AG04450 (cell line): ENCODE data around the gene RAG1. TPM values are rescaled to one million over a fixed set of nuclear protein-coding genes. Genes with fewer than 3 reads are reported as not detected.

Experiments
- CTCF ChIA-PET: fragments of 300-600, 350-600 bp; formaldehyde crosslinking; extraction: SDS; loops from one replicate; lab custom pipeline; 2022; ENCODE audit warnings: antibody characterized with exemption, inconsistent platforms; lab: Charles Lee
- POLR2A ChIA-PET: fragments of 350-600 bp; formaldehyde crosslinking; extraction: SDS; loops from one replicate; lab custom pipeline; 2021; ENCODE audit warnings: antibody characterized with exemption, inconsistent platforms; lab: Yijun Ruan, JAX
- DNase-seq: peaks from one replicate; pipeline ENCODE4 v3.0.0-alpha.2; 2011; ENCODE audit warnings: low read depth, low spot score
- H3K27ac ChIP-seq: one replicate; pipeline ENCODE4 v1.5.1; 2012; ENCODE audit warnings: low read depth, low read length, control low read depth
- H3K27me3 ChIP-seq: one replicate; pipeline ENCODE4 v1.6.0; 2012; ENCODE audit warnings: low read length; ENCODE audit not compliant: control insufficient read depth, insufficient read depth
- H3K4me3 ChIP-seq: 2 replicates; pipeline ENCODE4 v1.5.1; 2011; ENCODE audit warnings: mild to moderate bottlenecking, low read depth, low read length, control low read depth
- H3K9me3 ChIP-seq: 2 replicates; pipeline ENCODE4 v1.5.1; 2012; ENCODE audit warnings: low read length; ENCODE audit not compliant: control insufficient read depth, insufficient read depth
- CTCF ChIP-seq: IDR thresholded peaks from 2 replicates; pipeline ENCODE4 v1.5.1; 2011; ENCODE audit warnings: low read depth, low read length, control low read depth, inconsistent platforms
- polyA plus RNA-seq: library from polyadenylated mRNA; depleted of rRNA; stranded (reverse); fragments of >200 nt; gene quantifications from 2 replicates; pipeline ENCODE4 v1.2.3, GENCODE V29; 2011

The RAG1 gene
- polyA plus RNA-seq, 1 experiment: 0.52 TPM

DNA sequence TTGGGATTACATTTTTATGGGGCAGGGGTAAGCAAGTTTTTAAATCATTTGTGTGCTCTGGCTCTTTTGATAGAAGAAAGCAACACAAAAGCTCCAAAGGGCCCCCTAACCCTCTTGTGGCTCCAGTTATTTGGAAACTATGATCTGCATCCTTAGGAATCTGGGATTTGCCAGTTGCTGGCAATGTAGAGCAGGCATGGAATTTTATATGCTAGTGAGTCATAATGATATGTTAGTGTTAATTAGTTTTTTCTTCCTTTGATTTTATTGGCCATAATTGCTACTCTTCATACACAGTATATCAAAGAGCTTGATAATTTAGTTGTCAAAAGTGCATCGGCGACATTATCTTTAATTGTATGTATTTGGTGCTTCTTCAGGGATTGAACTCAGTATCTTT, 10.1 kb downstream of the RAG1 start:
- H3K27me3 ChIP-seq: no peaks in the 10 kb centered on the region
- TF ChIP-seq CTCF: no peak
- ChIA-PET POLR2A (no interaction called here), CTCF (interaction anchor here (2.1 to 6.7 kb wide), 2 partner anchors 14 to 169 kb away, joined by 8 to 59 read pairs; no protein-coding TSS in a partner anchor)
- DNase-seq: no peak
- H3K4me3 ChIP-seq: no peak overlapping the region
- H3K9me3 ChIP-seq: no peaks in the 10 kb centered on the region
- no peak overlapping the region for H3K27ac ChIP-seq

DNA sequence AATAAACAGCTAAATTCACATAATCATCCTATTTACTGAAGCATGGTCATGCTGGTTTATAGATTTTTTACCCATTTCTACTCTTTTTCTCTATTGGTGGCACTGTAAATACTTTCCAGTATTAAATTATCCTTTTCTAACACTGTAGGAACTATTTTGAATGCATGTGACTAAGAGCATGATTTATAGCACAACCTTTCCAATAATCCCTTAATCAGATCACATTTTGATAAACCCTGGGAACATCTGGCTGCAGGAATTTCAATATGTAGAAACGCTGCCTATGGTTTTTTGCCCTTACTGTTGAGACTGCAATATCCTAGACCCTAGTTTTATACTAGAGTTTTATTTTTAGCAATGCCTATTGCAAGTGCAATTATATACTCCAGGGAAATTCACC, 10.7 kb downstream of the RAG1 start:
- Histone ChIP-seq H3K27ac (no peak overlapping the region), H3K9me3 (no peaks in the 10 kb centered on the region), H3K27me3 (no peaks in the 10 kb centered on the region), H3K4me3 (no peak overlapping the region)
- CTCF ChIA-PET: interaction anchor here (2.1 kb wide), 1 partner anchor 169 kb away, joined by 8 read pairs; no protein-coding TSS in a partner anchor
- DNase-seq: no peak
- no peak for TF ChIP-seq CTCF
- POLR2A ChIA-PET: no interaction called here

DNA sequence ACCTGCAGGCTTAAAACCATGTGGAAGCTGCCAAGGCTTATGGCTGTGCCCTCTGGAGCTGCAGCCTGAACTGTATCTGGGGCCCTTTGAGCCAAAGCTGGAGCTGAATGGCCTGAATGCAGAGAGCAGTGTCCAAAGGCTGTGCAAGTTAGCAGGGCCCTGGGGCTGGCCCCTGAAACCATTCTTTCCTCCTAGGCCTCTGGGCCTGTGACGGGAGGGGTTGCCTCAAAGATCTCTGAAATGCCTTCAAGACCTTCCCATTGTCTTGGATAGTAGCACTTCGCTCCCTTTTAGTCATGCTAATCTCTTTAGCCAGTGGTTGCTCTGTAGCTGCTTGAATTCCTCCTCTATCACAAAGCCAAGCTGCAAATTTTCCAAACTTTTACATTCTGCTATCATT, 13.7 kb downstream of the RAG1 start:
- ChIA-PET CTCF (interaction anchor here (0.9 kb wide), 1 partner anchor 17 kb away, joined by 3 read pairs; no protein-coding TSS in a partner anchor), POLR2A (no interaction called here)
- no peak for TF ChIP-seq CTCF
- no peak for DNase-seq
- Histone ChIP-seq H3K4me3 (no peak overlapping the region), H3K27me3 (no peaks in the 10 kb centered on the region), H3K27ac (no peak overlapping the region), H3K9me3 (no peaks in the 10 kb centered on the region)

DNA sequence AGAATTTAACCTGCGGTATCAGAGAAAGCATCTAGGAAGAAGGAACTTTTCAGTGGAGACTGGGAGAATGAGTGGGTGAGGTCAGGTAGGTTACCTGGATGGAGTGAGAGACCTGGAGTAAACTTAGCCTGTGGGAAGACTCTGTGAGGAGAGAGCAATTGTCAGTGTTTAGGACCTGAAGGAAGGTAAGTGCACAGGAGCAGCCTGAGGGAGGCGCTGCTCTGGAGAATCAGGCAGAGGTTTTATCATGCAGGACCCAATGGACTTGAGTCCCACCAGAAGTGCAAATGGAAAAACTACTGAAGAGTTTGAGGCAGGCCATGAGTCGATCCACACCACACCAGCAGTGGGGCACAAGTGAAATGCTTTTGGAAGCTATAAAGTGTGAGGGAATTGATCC, 15.9 kb downstream of the RAG1 start:
- Histone ChIP-seq H3K27ac (no peak overlapping the region), H3K9me3 (no peaks in the 10 kb centered on the region), H3K27me3 (no peaks in the 10 kb centered on the region), H3K4me3 (no peak overlapping the region)
- ChIA-PET CTCF (no interaction called here), POLR2A (no interaction called here)
- DNase-seq: no peak
- no peak for TF ChIP-seq CTCF

DNA sequence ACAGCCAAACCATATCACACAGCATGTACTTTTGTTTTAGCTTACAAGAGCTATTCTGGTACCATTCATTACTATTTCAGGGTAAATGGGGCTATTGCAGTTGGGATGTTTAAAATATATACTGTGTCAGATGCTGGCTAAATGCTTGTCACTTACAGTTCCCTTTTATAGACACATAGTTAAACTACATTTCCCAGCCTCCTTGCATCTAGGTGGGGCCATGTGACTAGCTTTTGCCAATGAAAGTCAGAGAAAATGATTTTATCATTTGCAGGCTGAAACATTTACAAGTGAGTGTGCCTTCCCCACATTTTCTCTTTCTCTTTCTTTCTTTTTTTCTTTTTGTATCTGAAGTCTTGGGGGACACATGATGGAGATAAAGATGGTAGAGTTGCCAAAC, 18.7 kb downstream of the RAG1 start:
- H3K4me3 ChIP-seq: no peak overlapping the region
- CTCF ChIA-PET: interaction anchor here (1.0 kb wide), 1 partner anchor 161 kb away, joined by 4 read pairs; no protein-coding TSS in a partner anchor
- POLR2A ChIA-PET: interaction anchor here (0.5 kb wide), 1 partner anchor 87 kb away, joined by 3 read pairs; no protein-coding TSS in a partner anchor
- H3K27me3 ChIP-seq: no peaks in the 10 kb centered on the region
- DNase-seq: no peak
- no peaks in the 10 kb centered on the region for H3K9me3 ChIP-seq
- H3K27ac ChIP-seq: no peak overlapping the region
- no peak for TF ChIP-seq CTCF
